Hindlimb muscle (tissue), 1 donor: ENCODE measurements around the gene SLC35A5. TPM values are rescaled to one million over a fixed set of nuclear protein-coding genes. Genes with fewer than 3 reads are reported as not detected.
"Not testable (repeated sequence)": the region's sequence is repeated elsewhere in the genome, so short reads cannot be mapped to it uniquely, and the experiment has no call there.

Experiments used
- DNase-seq: peaks from one replicate; pipeline ENCODE4 v3.0.0-alpha.2; 2013
- polyA plus RNA-seq: library from polyadenylated mRNA; unstranded; fragments of 120-200 nt; gene quantifications from one replicate; pipeline ENCODE4 v1.2.1, GENCODE V29; 2013; ENCODE audit not compliant: insufficient read length

SLC35A5 gene
- polyA plus RNA-seq, result 24.4 TPM

- DNase-seq, result peak; percentile 99
Measured at GRCh38 chr3:112561734-112562529, at the start of gene SLC35A5, which contains the start of gene ATG3. Gene SLC35A5 (plus strand): TSS chr3:112562045. CDS start chr3:112563404, 1,359 bp downstream. Gene ATG3 (minus strand): TSS chr3:112561962. CDS start chr3:112561528, 434 bp downstream.

- DNase-seq, result no peak
Measured at GRCh38 chr3:112512320-112512719, 49.5 kb upstream of the SLC35A5 start.

- DNase-seq, result no peak
Measured at GRCh38 chr3:112514527-112515128, 47.2 kb upstream of the SLC35A5 start.

- not testable (repeated sequence) for DNase-seq
Measured at GRCh38 chr3:112518970-112519369, 42.9 kb upstream of the SLC35A5 start.

GRCh38 chr3:112519424-112520001 lies 42.3 kb upstream of the SLC35A5 start:
- DNase-seq, result peak; percentile 46

GRCh38 chr3:112524127-112524526 lies 37.7 kb upstream of the SLC35A5 start:
- not testable (repeated sequence) for DNase-seq

- no peak for DNase-seq
Measured at GRCh38 chr3:112530573-112530972, 31.3 kb upstream of the SLC35A5 start.

GRCh38 chr3:112531358-112531781 lies 30.5 kb upstream of the SLC35A5 start:
- DNase-seq, result no peak

- DNase-seq, result no peak
Measured at GRCh38 chr3:112539825-112540650, 21.8 kb upstream of the SLC35A5 start.

- no peak for DNase-seq
Measured at GRCh38 chr3:112546216-112546759, 15.6 kb upstream of the SLC35A5 start.

- no peak for DNase-seq
Measured at GRCh38 chr3:112550859-112551258, 11.0 kb upstream of the SLC35A5 start.

GRCh38 chr3:112555535-112556170 lies 6.2 kb upstream of the SLC35A5 start:
- no peak for DNase-seq

- no peak for DNase-seq
Measured at GRCh38 chr3:112557976-112558375, 3.9 kb upstream of the SLC35A5 start.

- DNase-seq, result no peak
Measured at GRCh38 chr3:112560307-112560706, 1.5 kb upstream of the SLC35A5 start.

GRCh38 chr3:112560721-112561483 lies 943 bp upstream of the SLC35A5 start:
- peak; percentile 77 for DNase-seq

GRCh38 chr3:112561484-112561733 lies 436 bp upstream of the SLC35A5 start:
- no peak for DNase-seq

GRCh38 chr3:112564247-112564939 lies 2.5 kb downstream of the SLC35A5 start:
- DNase-seq, result not testable (repeated sequence)

GRCh38 chr3:112564940-112565305 lies 3.1 kb downstream of the SLC35A5 start:
- DNase-seq, result no peak

- no peak for DNase-seq
Measured at GRCh38 chr3:112568642-112569041, 6.8 kb downstream of the SLC35A5 start.

- DNase-seq, result no peak
Measured at GRCh38 chr3:112569265-112569664, 7.4 kb downstream of the SLC35A5 start.

- no peak for DNase-seq
Measured at GRCh38 chr3:112572701-112573100, 10.9 kb downstream of the SLC35A5 start.
